ENCODE results near the gene FAT2.
A peak's percentile ranks its signal among the peaks of the same experiment; 100 is the strongest.

The FAT2 gene

DNA sequence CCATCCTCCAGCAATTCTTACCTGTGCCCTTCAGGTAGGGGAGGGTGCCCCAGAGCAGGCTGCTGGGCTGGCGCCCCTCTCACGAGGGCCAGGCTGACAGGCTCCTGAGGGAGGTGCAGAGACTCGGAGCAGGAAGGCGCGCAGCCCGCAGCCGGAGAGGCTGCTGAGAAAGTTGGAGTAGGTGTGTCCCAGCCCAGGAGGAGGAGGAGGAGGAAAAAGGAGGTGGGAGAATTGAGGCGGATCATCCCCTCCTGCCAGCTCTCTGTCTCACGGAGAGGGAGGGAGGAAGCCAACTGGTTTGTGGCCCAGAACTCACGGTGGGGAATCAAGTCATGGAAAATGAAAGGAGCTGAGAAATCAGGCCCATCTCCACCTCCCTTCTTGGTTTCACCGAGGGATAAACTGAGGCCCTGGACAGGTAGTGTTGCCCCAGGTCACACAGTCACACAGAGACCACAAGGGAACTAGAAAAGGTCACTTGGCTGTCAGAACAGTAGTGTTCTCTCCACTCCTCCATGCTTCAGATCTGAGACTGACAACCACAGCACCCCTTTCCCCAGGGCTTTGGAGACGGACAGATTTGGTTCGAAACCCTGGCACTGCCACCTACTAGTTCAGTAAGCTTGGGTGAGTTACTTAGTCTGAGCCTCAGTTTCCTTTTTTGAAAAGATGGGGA is at the start of gene FAT2:
Gene FAT2, minus strand, starts transcription at position 188 of the 676 bp plus-strand sequence. CDS start 22,400 bp downstream, outside the sequence.
- no peak for DNase-seq

- DNase-seq, result no peak
Observed at GRCh38 chr5:151638619-151639018, 47.5 kb upstream of the FAT2 start.

- DNase-seq, result no peak
Observed at GRCh38 chr5:151637676-151638075, 46.5 kb upstream of the FAT2 start.

DNA sequence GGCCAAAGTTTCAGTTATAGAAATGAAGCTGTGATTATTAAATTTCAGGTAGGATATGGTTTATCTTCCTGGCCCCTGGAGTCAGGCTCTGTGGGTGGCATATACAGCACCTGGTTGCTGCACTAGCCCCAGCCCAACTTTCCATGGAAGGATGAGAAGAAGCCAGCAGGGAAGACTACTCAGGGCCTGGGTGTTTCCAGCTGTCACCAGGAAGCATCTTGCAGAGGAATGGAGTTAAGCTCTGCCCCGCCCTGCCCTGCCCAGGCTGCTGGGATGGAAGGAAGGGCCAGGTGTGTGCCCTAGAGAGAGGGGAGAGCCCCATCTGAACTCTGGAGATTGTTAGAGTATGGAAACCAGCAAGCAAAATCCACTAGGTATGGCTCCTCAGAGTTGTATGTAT is 42.8 kb upstream of the FAT2 start:
- no peak for DNase-seq

GRCh38 chr5:151632941-151633340 is 41.8 kb upstream of the FAT2 start:
- DNase-seq, result no peak

DNA sequence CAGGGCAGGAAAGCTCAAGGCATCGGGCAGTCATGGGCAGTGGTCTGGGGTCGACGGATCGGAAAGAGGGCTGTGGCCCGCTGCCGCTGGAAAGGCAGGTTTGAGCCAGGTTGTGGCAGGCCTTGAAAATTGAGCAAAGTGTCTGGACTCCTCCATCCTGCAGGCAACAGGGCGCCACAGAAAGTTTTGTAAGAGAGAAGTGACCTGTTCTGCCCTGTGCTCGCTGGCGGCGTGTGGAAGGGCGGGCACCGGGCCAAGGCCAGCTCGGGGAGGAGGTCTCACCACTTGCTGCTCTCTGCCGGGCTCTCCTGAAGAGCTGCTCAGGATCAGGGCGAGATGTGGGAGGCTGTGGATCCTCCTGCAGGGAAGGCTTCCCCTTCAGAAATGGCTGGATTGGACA is 41.4 kb upstream of the FAT2 start:
- DNase-seq, result no peak

GRCh38 chr5:151631941-151632340 is 40.8 kb upstream of the FAT2 start:
- DNase-seq, result no peak

DNA sequence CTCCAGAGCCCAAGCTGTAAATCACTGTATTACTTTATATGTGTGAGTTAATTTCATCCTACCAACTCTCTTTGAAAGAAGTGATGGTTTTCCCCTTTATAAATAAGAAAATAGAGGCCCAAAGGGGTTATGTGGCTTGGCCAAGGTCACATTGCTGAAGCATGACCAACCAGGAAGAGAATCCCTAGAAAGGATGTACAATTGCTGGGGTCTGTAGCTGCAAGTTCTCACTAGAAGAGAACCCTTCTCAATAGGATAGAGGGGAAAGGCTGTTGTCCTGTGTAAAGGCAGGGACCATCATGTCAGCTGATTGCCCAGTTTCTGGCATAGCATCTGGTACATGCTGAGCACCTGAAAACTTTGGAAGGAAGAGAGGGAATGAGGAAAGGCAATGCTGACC is 39.0 kb upstream of the FAT2 start:
- DNase-seq, result no peak

DNA sequence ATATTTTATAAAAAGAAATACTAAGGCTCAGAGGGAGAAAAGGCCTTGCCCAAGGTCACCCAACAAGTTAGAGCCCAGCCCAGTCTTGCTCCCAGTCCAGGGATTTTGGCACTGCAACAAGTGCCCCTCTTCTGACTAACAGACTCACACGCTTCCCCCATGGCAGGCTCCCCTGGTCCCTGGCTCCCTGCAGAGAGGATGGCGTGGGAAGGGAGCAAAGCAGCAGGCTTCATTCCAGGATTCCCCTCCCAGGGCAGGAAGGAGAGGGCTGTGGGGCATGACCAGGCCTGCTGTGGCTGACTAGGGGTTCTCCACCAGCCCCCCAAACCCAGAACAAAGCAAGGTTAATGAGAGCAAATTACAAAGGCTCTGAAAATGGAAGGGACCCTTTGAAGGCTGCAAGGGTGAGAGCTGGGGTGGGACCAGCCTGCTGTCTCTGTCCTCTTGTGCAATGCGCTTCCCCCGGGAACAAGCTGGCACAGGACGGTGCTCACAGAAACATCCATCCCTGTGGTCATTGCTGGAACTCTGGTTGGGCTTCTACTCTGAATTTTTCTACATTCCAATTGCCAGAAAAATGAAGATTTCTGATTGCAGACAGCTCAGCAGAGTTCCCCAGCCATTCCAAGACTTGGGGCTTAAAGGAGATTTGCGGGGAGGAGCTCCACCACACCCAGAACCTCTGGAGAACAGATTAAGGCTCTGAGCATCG is 37.1 kb upstream of the FAT2 start:
- DNase-seq, result no peak

GRCh38 chr5:151627650-151628049 is 36.5 kb upstream of the FAT2 start:
- DNase-seq, result no peak

GRCh38 chr5:151625285-151625684 is 34.2 kb upstream of the FAT2 start:
- no peak for DNase-seq

DNA sequence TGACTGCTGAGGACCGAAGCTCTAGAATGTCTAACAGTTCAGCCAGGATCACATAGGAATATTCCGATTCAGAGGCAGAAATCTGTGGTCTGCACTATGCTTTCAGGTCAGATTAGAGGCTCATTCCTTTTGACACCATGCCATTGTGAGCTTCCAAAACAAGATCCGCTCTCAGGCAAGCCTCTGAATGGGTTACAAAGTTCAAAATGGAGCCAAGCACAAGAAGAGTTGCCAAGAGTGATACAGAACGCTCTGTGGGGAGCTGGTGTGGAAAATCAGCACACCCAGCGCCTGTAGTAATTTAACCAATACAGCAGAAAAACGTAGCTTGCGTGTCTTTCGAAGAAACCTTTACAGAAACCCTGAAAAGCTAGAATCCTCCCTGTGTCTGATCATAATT is 33.3 kb upstream of the FAT2 start:
- DNase-seq, result no peak

DNA sequence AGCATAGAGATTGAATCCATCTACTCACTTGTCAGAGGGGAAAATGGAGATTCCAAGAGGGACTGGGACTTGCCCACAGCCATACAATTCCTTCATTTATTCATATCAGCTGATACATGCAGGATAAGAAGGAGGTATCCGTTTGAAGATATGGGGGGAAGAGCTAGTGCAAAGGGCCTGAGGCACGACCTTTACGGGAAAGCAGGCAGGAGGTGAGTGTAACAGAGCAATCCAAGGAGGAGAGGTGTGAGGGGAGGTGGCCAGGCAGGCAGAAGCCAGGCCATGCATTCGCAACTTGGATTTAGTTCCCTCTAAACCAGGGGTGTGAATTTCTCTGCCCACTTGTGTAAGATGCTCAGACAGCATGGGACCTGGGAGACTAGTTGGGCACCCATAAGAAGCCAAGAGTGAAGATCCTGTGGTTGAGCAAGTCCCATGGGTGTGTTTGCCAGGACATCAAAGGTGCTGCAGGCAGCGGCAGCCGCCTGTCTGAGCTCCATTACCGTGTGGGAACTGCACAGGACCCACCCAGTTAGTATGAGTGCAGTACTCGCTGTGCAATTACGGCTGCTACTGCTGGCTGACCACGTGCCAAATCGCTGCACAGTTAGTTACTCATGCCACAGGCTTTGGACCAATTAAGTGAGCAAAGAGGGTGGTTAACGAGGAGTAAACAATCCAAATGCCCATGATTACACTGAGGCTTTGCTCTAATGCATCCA is 31.4 kb upstream of the FAT2 start:
- DNase-seq, result no peak

DNA sequence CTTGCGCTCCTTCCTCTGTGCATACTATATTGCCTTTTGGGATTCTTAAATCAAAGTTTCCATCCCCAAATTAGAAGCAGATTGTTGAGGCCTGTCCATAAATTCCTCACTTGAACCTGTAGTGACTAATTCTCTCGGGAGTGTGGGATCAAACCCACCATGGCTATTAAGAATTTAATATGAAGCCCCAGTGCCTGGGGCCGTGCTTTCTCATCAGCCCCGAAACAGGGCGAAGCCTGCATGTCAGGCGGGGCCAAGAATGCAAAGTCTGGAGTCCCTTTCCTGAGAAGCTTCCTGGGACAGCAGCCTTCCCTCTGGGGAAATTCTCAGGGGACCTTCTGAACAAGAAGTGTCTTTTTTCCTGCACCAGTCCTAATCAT is 29.3 kb upstream of the FAT2 start:
- no peak for DNase-seq

DNA sequence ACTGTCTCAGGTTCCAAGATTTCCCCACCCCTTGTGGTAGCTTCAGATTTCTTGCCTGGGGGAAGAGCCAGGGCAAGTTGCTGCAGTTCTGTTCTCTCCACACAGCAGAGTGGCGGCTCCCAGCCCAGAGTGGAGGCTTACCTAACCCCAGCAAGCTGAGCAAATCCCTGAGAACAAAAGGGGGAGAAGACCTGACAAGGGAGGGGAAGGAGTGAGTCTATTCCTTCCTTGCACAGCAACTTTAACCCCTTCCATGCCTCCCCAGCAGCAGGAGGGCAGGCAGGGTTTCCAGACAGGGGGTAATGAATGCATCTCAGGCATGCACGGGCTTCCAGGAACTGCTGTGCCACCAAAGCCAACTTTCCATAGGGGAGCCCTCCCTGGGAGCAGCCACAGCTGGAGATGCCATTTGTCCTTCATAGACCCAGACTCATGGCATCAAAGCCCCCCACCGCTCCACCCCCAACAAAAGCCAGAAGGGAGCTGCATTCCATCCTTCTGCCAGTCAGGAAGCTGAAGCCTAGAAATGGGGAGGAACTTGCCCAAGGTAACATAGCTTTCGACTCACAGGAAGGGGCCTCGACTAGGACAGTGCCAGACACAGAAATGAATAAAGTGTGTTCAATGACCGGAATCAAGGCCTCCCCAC is 28.8 kb upstream of the FAT2 start:
- DNase-seq, result no peak

DNA sequence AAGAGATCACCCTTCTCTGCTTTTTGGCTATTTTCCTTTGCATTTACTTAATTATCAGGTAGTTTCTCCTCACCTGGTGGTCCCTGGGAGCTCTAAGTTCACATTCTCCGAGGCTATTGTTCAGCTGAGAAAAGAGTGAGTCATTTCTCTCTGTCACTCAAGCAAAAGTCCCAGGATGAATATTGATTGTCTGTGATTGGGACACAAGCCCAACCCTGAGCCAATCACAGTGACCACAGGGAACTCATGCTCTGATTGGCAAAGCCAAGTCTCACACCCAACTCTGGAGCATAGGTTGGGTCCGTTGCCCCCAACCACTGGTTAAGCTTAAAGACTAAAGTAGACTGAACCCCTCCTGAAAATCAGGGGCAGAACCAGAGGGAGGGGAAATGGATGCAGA is 27.8 kb upstream of the FAT2 start:
- no peak for DNase-seq

DNA sequence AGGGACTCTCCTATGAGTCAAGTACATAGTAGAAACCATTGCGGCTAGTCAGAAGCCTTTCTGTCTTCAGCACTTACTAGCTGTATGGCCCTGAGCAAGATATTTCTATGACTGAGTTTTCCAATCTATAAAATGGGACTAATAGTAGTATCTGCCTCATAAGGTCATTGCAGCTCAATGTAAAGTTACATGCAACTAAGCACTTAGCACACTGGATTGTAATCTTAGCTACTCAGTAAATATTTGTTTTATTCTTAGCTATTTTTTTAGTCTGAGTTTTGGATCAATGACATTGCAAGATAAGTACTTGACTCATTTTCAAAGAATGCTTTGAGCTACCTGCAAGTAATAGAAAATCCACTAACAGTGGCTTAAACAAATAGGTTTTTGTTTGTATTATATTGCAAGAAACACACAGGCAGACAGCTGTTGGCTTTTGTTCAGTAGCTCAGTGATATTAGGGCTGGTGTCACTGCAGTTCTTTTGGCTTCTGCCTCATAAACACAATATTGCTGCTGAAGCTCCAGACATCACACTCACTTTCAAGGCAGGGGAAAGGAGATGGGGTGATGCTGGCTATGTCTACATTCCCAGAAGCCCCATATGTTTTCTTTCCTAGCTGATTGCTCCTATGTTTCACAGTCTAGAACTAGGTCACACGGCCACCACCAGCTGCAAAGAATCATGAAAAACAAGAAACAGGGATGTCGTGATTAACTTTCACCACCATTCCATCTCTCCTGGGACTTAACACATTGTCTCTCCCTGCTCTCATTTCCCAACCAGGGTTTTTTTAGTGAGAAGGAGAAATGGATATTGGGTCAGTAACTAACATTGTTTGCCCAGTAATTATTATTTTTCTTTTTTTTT is 26.9 kb upstream of the FAT2 start:
- no peak for DNase-seq

- DNase-seq, result no peak
Observed at GRCh38 chr5:151617383-151617840, 26.3 kb upstream of the FAT2 start.

DNA sequence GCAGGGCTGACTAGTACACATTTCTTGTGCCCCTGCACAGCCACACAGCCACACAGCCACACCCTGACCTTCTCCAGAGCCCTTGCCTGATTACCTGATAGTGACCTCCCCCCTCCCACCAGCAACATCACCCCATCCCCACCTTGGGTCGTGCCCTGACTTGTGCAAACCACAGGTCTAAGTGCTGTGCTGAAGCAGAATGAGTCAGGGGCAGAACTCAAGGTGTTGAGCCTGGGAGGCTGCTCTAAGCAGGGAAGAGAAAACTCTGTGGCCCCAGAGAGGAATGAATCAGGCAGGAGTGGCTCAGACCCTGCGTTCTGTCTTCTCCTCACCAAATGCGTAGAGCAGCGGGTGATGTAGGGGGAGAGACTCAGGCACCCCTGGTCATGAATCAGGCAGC is 24.3 kb upstream of the FAT2 start:
- DNase-seq, result peak; percentile 23

DNA sequence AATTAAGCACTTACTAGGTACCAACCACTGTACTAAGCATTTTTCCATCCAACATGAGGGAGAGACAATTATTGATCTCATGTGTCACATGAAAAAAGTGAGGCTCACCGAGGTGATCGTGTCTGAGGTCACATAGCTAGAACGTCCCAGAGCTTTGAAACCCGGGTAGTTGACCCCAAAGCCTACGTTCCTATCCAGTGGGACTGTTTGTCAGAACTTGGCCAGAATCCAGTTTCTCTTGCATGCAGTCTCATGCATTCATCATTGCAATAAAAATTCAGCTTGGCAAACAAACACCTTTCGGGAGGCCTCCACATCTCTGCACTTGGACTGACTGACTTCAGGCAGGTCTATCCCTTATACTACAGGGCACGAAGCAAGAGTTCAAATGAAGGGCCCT is 23.4 kb upstream of the FAT2 start:
- no peak for DNase-seq

- peak; percentile 53 for DNase-seq
Observed at GRCh38 chr5:151612689-151613427, 21.7 kb upstream of the FAT2 start.
